Naive thymus-derived CD4-positive, alpha-beta T cell (primary cell): ENCODE results near the gene CEACAM20. TPM values are rescaled to one million over a fixed set of nuclear protein-coding genes. Genes with fewer than 3 reads are reported as not detected.
"Not testable (repeated sequence)": the region's sequence is repeated elsewhere in the genome, so short reads cannot be mapped to it uniquely, and the experiment has no call there.

Experiments
- ATAC-seq: fragments of 150-1000 bp; cut with Tn5 transposase; 2 replicates; pipeline ENCODE4 v1.10.0; 2021; ENCODE audit warnings: mild to moderate bottlenecking, moderate library complexity
- CTCF ChIA-PET: fragments of 350-600 bp; sonication (Branson Sonifier 250); formaldehyde crosslinking; loops from one replicate; lab custom pipeline; 2021; ENCODE audit warnings: antibody characterized with exemption; lab: Charles Lee
- POLR2A ChIA-PET: fragments of 350-600 bp; sonication (Branson Sonifier 250); formaldehyde crosslinking; loops from one replicate; lab custom pipeline; 2021; ENCODE audit warnings: antibody characterized with exemption, inconsistent platforms; lab: Charles Lee
- DNase-seq, 9 donors: peaks; one replicate each; pipeline versions ENCODE4 v3.0.0 to v3.0.0-alpha.2; 2020 to 2022; ENCODE audit warnings: mixed read lengths in 1 of 9
- H3K27ac ChIP-seq: one replicate; pipeline ENCODE4 v1.7.0; 2013; ENCODE audit warnings: mild to moderate bottlenecking, low read depth, low read length, moderate library complexity
- H3K27me3 ChIP-seq, 2 donors: one replicate each; pipeline ENCODE4 v1.7.0; 2013; ENCODE audit warnings: low read length in 2 of 2, mild to moderate bottlenecking in 2 of 2, moderate library complexity in 2 of 2; ENCODE audit not compliant: control insufficient read depth in 2 of 2, insufficient read depth in 2 of 2
- H3K36me3 ChIP-seq, 3 experiments: 1 replicate in 2 of 3; 2 replicates in 1 of 3; pipeline ENCODE4 v1.7.0; 2013; ENCODE audit warnings: low read length in 3 of 3, mild to moderate bottlenecking in 3 of 3, moderate library complexity in 1 of 3; ENCODE audit not compliant: insufficient read depth in 3 of 3, control insufficient read depth in 2 of 3
- H3K4me1 ChIP-seq, 2 donors: one replicate each; pipeline ENCODE4 v1.7.0; 2013; ENCODE audit warnings: low read length in 2 of 2, mild to moderate bottlenecking in 2 of 2, moderate library complexity in 1 of 2; ENCODE audit not compliant: control insufficient read depth in 2 of 2, insufficient read depth in 2 of 2
- H3K4me3 ChIP-seq: 2 replicates; pipeline ENCODE4 v1.7.0; 2013; ENCODE audit warnings: mild to moderate bottlenecking, low read length
- H3K9me3 ChIP-seq, 3 experiments: 1 replicate in 2 of 3; 2 replicates in 1 of 3; pipeline ENCODE4 v1.7.0; 2013; ENCODE audit warnings: low read length in 3 of 3; ENCODE audit not compliant: control insufficient read depth in 2 of 3
- H3K27ac Mint-ChIP-seq, 9 donors: one replicate each; pipeline ENCODE4 v1.8.0; 2020 to 2022; ENCODE audit warnings: mixed read lengths in 9 of 9, mild to moderate bottlenecking in 8 of 9, moderate library complexity in 5 of 9, inconsistent platforms in 2 of 9
- H3K27me3 Mint-ChIP-seq, 5 donors: one replicate each; pipeline ENCODE4 v1.8.0; 2021 to 2022; ENCODE audit warnings: mixed read lengths in 5 of 5, mild to moderate bottlenecking in 1 of 5
- H3K36me3 Mint-ChIP-seq, 5 donors: one replicate each; pipeline ENCODE4 v1.8.0; 2020 to 2022; ENCODE audit warnings: mixed read lengths in 5 of 5, mild to moderate bottlenecking in 3 of 5, inconsistent platforms in 1 of 5
- H3K4me1 Mint-ChIP-seq, 7 donors: one replicate each; pipeline ENCODE4 v1.8.0; 2020 to 2022; ENCODE audit warnings: mixed read lengths in 7 of 7, mild to moderate bottlenecking in 3 of 7, inconsistent platforms in 1 of 7
- H3K4me3 Mint-ChIP-seq, 10 donors: one replicate each; pipeline ENCODE4 v1.8.0; 2020 to 2022; ENCODE audit warnings: mild to moderate bottlenecking in 10 of 10, mixed read lengths in 10 of 10, moderate library complexity in 6 of 10, inconsistent platforms in 2 of 10
- H3K9me3 Mint-ChIP-seq, 11 donors: one replicate each; pipeline ENCODE4 v1.8.0; 2020 to 2022; ENCODE audit warnings: mixed read lengths in 11 of 11, mild to moderate bottlenecking in 4 of 11, inconsistent platforms in 1 of 11, moderate library complexity in 1 of 11
- intact Hi-C, 2 donors: fragments of 100-400 bp; cut with micrococcal nuclease; formaldehyde crosslinking; loops; one replicate each; pipeline ENCODE4 v1.15.1; 2023
- polyA plus RNA-seq, 2 donors: library from polyadenylated mRNA; unstranded; fragments of 300-500 nt; fragmentation: Illumina TruSeq; gene quantifications; one replicate each; pipeline ENCODE4 v1.2.3, GENCODE V29; 2021
- total RNA-seq, 6 experiments: library from RNA in 5 of 6; stranded (reverse) in 5 of 6; gene quantifications; 1 replicate in 5 of 6; 2 replicates in 1 of 6; pipeline ENCODE4 v1.2.3 and lab custom pipeline; 2021 to 2026

CEACAM20 gene
- total and polyA plus RNA-seq, 7 experiments from 2014 or later: not detected

DNA sequence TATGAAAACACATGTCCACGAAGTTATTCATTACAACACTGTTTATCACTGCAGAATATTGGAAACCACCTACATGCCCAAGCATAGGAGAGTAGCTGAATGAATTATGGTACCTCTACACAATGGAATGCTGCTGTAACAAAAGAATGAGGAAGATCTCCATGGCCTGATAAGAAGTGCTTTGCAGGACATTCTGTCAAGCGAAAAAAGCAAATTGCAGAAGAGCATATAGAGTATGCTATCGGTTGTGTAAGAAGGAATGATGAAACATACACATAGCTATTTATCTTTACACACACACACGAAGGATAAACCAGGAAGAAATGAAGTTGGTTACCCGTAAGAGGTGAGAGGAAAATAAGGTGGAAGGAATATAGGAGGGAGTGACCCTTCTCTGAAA lies 37.5 kb upstream of the CEACAM20 start:
- H3K27ac ChIP-seq: no peak overlapping the region
- Mint-ChIP-seq H3K36me3 (no peaks in the 10 kb centered on the region), H3K4me1 (no peaks in the 10 kb centered on the region), H3K4me3 (no peak overlapping the region), H3K9me3 (peaks cover 0 to 14% (median 2%) of the 10 kb centered on the region in 11 donors), H3K27me3 (peaks cover 0 to 43% (median 32%) of the 10 kb centered on the region in 5 donors), H3K27ac (no peak overlapping the region)
- H3K4me3 ChIP-seq: no peak overlapping the region
- no peaks in the 10 kb centered on the region for H3K4me1 ChIP-seq
- POLR2A ChIA-PET: no interaction called here
- CTCF ChIA-PET: no interaction called here
- H3K9me3 ChIP-seq: no peaks in the 10 kb centered on the region
- intact Hi-C loops: no loop called here
- no peaks in the 10 kb centered on the region for H3K36me3 ChIP-seq
- ATAC-seq: no peak
- H3K27me3 ChIP-seq: no peaks in the 10 kb centered on the region
- no peak for DNase-seq

GRCh38 chr19:44563086-44563655 lies 33.7 kb upstream of the CEACAM20 start:
- H3K27me3 ChIP-seq, ATAC-seq, CTCF ChIA-PET, H3K4me1 ChIP-seq, H3K4me1 Mint-ChIP-seq, H3K9me3 Mint-ChIP-seq, intact Hi-C loops, H3K36me3 ChIP-seq, POLR2A ChIA-PET, DNase-seq, H3K9me3 ChIP-seq, H3K4me3 ChIP-seq, H3K27ac Mint-ChIP-seq, H3K27ac ChIP-seq, H3K4me3 Mint-ChIP-seq, H3K36me3 Mint-ChIP-seq: not testable (repeated sequence)
- H3K27me3 Mint-ChIP-seq: peaks cover 0 to 43% (median 24%) of the 10 kb centered on the region in 5 donors

DNA sequence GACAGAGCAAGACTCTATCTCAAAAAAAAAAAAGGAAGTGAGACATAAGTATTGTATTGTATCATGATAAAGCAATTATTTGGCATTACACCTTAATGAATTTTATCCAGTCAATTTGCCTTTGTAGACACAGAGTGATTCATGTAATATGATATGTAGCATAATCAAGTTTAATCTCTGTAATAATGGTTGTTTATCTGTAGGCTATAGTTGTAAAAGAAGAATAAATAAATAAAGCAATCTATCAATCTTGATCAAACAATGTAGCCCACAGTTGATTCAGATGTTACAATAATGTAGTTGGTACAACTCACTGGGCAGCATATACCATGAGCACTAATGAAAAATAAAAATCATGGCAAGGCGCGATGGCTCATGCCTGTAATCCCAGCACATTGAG lies 28.5 kb upstream of the CEACAM20 start:
- no peaks in the 10 kb centered on the region for H3K9me3 ChIP-seq
- H3K4me3 ChIP-seq: no peak overlapping the region
- ATAC-seq (no peak), DNase-seq (no peak)
- H3K27me3 ChIP-seq: no peaks in the 10 kb centered on the region
- ChIA-PET CTCF (no interaction called here), POLR2A (no interaction called here)
- Mint-ChIP-seq H3K4me3 (no peak overlapping the region), H3K36me3 (peaks cover 0 to 7% (median 0%) of the 10 kb centered on the region in 5 donors), H3K4me1 (no peaks in the 10 kb centered on the region), H3K9me3 (peaks cover 2 to 23% (median 9%) of the 10 kb centered on the region in 11 donors), H3K27ac (no peak overlapping the region), H3K27me3 (peaks cover 0 to 37% (median 20%) of the 10 kb centered on the region in 5 donors)
- H3K4me1 ChIP-seq: no peaks in the 10 kb centered on the region
- no peak overlapping the region for H3K27ac ChIP-seq
- no peaks in the 10 kb centered on the region for H3K36me3 ChIP-seq
- intact Hi-C loops: no loop called here

GRCh38 chr19:44554641-44555246 lies 25.3 kb upstream of the CEACAM20 start:
- intact Hi-C loops: no loop called here
- ChIA-PET CTCF (interaction anchor here (0.6 kb wide), 1 partner anchor 702 kb away, joined by 4 read pairs; no protein-coding TSS in a partner anchor), POLR2A (no interaction called here)
- Histone ChIP-seq H3K27ac (no peak overlapping the region), H3K9me3 (peaks cover 0 to 4% (median 0%) of the 10 kb centered on the region in 3 experiments), H3K4me1 (no peaks in the 10 kb centered on the region), H3K27me3 (no peaks in the 10 kb centered on the region), H3K4me3 (no peak overlapping the region), H3K36me3 (no peaks in the 10 kb centered on the region)
- Mint-ChIP-seq H3K27me3 (peaks cover 0 to 28% (median 16%) of the 10 kb centered on the region in 5 donors), H3K4me3 (no peak overlapping the region), H3K27ac (no peak overlapping the region), H3K36me3 (peaks cover 0 to 7% (median 0%) of the 10 kb centered on the region in 5 donors), H3K4me1 (no peaks in the 10 kb centered on the region), H3K9me3 (peaks cover 3 to 29% (median 13%) of the 10 kb centered on the region in 11 donors)
- no peak for DNase-seq
- no peak for ATAC-seq

DNA sequence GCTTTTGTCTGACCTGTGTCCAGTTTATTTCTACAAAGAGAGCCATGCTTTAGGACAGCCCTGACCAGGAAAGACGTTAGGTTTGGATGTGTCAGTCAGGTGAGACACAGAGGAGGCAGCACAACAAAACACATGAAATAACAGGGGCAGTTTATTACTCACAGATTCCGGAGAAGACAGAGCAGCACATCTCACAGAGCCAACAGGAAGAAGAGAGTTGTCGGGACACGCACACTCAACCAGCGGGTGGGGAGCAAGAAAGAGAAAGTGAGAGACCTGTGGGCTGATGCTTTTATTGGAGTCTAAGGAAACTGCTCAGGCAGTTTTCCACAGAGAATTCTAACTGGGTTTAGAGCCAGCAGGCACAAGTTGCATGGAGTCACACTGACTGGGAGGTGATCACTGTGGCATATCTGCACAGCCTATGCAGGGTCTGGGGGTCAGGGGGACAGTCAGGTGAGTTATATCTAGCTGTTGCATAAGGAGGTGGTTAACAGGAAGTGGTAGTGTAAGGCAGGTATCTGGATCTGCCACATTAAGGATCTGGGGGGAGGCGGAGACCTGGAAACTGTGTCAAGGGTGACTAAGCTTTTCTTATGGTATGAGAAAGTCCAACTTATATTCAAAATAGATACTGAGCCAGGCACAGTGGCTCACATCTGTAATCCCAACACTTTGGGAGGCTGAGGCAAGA lies 24.1 kb upstream of the CEACAM20 start:
- Histone ChIP-seq H3K4me1 (no peaks in the 10 kb centered on the region), H3K4me3 (no peak overlapping the region), H3K27me3 (no peaks in the 10 kb centered on the region), H3K9me3 (peaks cover 0 to 4% (median 0%) of the 10 kb centered on the region in 3 experiments), H3K36me3 (no peaks in the 10 kb centered on the region), H3K27ac (no peak overlapping the region)
- Mint-ChIP-seq H3K9me3 (peaks cover 3 to 36% (median 13%) of the 10 kb centered on the region in 11 donors), H3K36me3 (peaks cover 0 to 7% (median 0%) of the 10 kb centered on the region in 5 donors), H3K4me1 (no peaks in the 10 kb centered on the region), H3K27ac (no peak overlapping the region), H3K27me3 (peaks cover 0 to 32% (median 15%) of the 10 kb centered on the region in 5 donors), H3K4me3 (no peak overlapping the region)
- ChIA-PET POLR2A (no interaction called here), CTCF (no interaction called here)
- DNase-seq (no peak), ATAC-seq (no peak)
- intact Hi-C loops: no loop called here

GRCh38 chr19:44552324-44552723 lies 22.8 kb upstream of the CEACAM20 start:
- H3K36me3 ChIP-seq: no peaks in the 10 kb centered on the region
- H3K4me1 ChIP-seq: no peaks in the 10 kb centered on the region
- DNase-seq (peak in 2 of 9 donors; percentile 4 to 21), ATAC-seq (peak; percentile 42)
- no peak overlapping the region for H3K27ac ChIP-seq
- peaks cover 6 to 43% (median 18%) of the 10 kb centered on the region in 11 donors for H3K9me3 Mint-ChIP-seq
- ChIA-PET POLR2A (no interaction called here), CTCF (no interaction called here)
- H3K4me1 Mint-ChIP-seq: peaks cover 0 to under 1% (median 0%) of the 10 kb centered on the region in 7 donors
- intact Hi-C loops: no loop called here
- H3K27me3 Mint-ChIP-seq: peaks cover 0 to 32% (median 15%) of the 10 kb centered on the region in 5 donors
- H3K9me3 ChIP-seq: peaks cover 0 to 4% (median 0%) of the 10 kb centered on the region in 3 experiments
- H3K4me3 ChIP-seq: no peak overlapping the region
- H3K27me3 ChIP-seq: no peaks in the 10 kb centered on the region
- no peak overlapping the region for H3K4me3 Mint-ChIP-seq
- peaks cover 0 to 7% (median 0%) of the 10 kb centered on the region in 5 donors for H3K36me3 Mint-ChIP-seq
- H3K27ac Mint-ChIP-seq: no peak overlapping the region
